Tibial artery (tissue), 4 donors: Measurements from ENCODE around the gene AKAP13.

Experiments used
- DNase-seq, 2 donors: peaks; one replicate each; pipeline ENCODE4 v3.0.0-alpha.2; 2019
- H3K27ac ChIP-seq, 2 donors: fragments of 200-600 bp; sonication (generic) in 1 of 2; 1 replicate in 1 of 2; 2 replicates in 1 of 2; pipeline ENCODE4 v1.5.1; 2018 to 2019; ENCODE audit warnings: mild to moderate bottlenecking in 1 of 2
- H3K27me3 ChIP-seq, 2 donors: fragments of 200-600 bp; sonication (generic) in 1 of 2; one replicate each; pipeline versions ENCODE4 v1.5.1 to v1.6.0; 2016 to 2019
- H3K36me3 ChIP-seq, 3 donors: fragments of 200-600 bp; sonication (generic) in 2 of 3; one replicate each; pipeline ENCODE4 v1.5.1; 2016 to 2019; ENCODE audit warnings: mild to moderate bottlenecking in 2 of 3
- H3K4me1 ChIP-seq, 4 donors: fragments of 200-600 bp; sonication (generic) in 2 of 4; 1 replicate in 3 of 4; 2 replicates in 1 of 4; pipeline ENCODE4 v1.5.1; 2016 to 2019
- H3K4me3 ChIP-seq, 2 donors: fragments of 200-600 bp; sonication (generic) in 1 of 2; 1 replicate in 1 of 2; 2 replicates in 1 of 2; pipeline ENCODE4 v1.5.1; 2018 to 2019; ENCODE audit warnings: mild to moderate bottlenecking in 2 of 2
- H3K9me3 ChIP-seq, 3 donors: fragments of 200-600 bp; sonication (generic) in 1 of 3; one replicate each; pipeline ENCODE4 v1.5.1; 2016 to 2019
- CTCF ChIP-seq, 2 experiments: fragments of 200-600 bp in 1 of 2; fragments of 450-650 bp in 1 of 2; IDR thresholded peaks; one replicate each; pipeline ENCODE4 v1.5.1; 2017 to 2019; ENCODE audit warnings: antibody characterized with exemption in 2 of 2, mild to moderate bottlenecking in 1 of 2, moderate library complexity in 1 of 2
- intact Hi-C: fragments of 100-400 bp; cut with DNase I; formaldehyde crosslinking; loops from one replicate; pipeline ENCODE4 v1.15.0; 2023; ENCODE audit warnings: low total_unique reads

AKAP13 gene

GRCh38 chr15:85718271-85718971 lies 338.0 kb downstream of the AKAP13 start:
- Histone ChIP-seq H3K27me3 (no peaks in the 10 kb centered on the region), H3K4me3 (no peak overlapping the region), H3K4me1 (no peaks in the 10 kb centered on the region), H3K9me3 (no peaks in the 10 kb centered on the region), H3K36me3 (peaks cover 55 to 96% (median 91%) of the 10 kb centered on the region in 3 donors), H3K27ac (no peak overlapping the region)
- TF ChIP-seq CTCF (IDR thresholded peaks at IDR 0.05) = no peak
- intact Hi-C loops = no loop called here
- no peak for DNase-seq

DNA sequence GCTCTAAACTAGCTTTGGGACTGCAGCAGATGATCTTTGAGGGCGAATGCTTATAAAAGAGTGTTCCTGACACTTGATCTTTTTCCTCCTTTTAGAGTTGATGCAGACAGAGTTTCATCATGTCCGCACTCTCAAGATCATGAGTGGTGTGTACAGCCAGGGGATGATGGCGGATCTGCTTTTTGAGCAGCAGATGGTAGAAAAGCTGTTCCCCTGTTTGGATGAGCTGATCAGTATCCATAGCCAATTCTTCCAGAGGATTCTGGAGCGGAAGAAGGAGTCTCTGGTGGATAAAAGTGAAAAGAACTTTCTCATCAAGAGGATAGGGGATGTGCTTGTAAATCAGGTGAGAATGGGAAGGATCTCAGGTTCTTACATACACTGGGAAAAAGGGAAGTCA lies 338.6 kb downstream of the AKAP13 start:
- H3K27ac ChIP-seq = no peak overlapping the region
- no peaks in the 10 kb centered on the region for H3K9me3 ChIP-seq
- TF ChIP-seq CTCF (IDR thresholded peaks at IDR 0.05) = no peak
- H3K4me1 ChIP-seq = peaks cover 0 to 3% (median 1%) of the 10 kb centered on the region in 4 donors
- no peaks in the 10 kb centered on the region for H3K27me3 ChIP-seq
- no peak overlapping the region for H3K4me3 ChIP-seq
- DNase-seq = no peak
- intact Hi-C loops = no loop called here
- H3K36me3 ChIP-seq = peaks cover 55 to 97% (median 94%) of the 10 kb centered on the region in 3 donors

DNA sequence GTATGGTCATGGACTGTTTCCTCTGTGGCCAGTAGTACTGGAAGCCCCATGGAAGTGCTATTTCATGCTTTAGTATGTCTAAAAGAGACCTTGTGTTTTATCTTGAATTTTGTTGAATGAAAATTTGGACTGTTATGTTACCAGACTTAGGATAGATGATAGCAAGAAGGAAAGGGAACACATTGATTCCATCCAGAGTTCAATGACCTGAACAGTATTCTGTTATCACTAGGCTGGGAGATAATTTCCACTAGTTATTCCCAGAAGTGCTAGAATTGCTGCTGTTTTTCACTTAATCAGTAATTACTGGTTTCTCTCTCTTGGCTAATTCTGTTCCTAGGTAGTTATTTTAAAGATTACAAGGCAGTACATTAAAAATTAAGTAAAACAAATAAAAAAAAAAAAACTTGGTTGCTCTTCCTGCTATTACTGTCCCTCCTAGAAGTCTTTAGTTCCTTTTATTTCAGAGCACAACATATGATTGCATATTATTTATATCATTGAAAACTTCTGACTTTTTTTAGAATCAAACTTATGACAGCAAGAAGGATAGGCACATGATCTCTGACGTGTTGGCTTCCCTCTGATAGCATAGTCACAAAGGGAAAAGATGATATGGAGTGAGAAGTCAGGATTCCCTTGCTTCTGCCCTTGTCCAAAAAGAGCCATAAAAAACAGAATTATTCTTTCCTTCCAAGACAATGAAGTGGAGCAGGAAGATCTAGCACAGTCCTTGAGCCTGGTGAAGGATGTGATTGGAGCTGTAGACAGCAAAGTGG lies 342.2 kb downstream of the AKAP13 start:
- H3K27me3 ChIP-seq = no peaks in the 10 kb centered on the region
- peaks cover 38 to 84% (median 72%) of the 10 kb centered on the region in 3 donors for H3K36me3 ChIP-seq
- no peak for TF ChIP-seq CTCF (IDR thresholded peaks at IDR 0.05)
- no peak overlapping the region for H3K4me3 ChIP-seq
- DNase-seq = no peak
- peaks cover 0 to 39% (median 32%) of the 10 kb centered on the region in 4 donors for H3K4me1 ChIP-seq
- H3K27ac ChIP-seq = peak overlapping the region in 1 of 2 donors; percentile 84
- no peaks in the 10 kb centered on the region for H3K9me3 ChIP-seq
- intact Hi-C loops = loop anchor here (10.0 kb wide), 1 partner anchor 108 kb away; no protein-coding TSS in a partner anchor

DNA sequence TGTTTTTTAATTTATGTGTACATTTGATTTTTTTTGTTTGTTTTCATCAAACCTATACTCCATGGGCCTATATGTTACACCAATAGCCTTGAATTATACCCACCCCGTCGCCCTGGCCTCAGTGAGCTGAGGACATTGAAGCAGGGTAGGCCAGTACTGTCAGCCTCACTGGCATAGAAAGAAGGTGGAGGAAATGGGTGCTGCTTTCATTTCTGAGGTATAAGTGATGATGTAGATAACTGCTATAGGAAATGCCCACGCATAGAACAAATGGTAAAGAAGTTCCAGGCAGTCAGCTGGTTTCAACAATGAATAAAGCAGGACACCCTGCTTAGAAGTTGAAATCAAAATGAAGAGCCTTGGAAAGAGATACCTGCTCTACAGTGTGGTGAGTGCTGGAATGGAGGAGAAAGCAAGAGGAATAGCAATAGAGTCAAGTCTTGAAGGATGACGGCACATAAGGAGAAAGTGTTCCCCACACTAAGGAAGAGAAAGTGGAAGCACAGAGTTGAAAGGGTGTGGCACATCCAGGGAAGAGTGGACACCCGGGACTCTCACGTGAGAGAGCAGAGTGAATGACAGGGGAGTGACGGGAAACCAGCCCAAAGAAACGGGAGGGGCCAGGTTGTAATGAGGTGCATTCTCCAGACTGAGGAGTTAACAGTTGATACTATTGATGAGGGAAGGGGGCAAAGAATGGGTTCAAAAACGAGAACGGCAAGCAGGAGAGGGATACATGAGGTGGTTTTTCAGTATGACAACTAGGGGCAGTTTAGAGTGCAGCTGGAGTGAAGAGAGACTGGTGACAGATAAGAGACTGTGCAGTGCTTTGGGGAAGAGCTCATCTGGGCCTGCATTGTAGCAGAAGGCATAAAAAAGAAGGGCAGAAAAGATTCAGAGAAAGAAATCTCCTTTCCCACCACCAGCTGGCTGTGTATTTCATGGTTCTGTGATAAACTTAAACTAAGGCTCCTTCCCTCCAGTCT lies 343.9 kb downstream of the AKAP13 start:
- peaks cover 0 to 43% (median 33%) of the 10 kb centered on the region in 4 donors for H3K4me1 ChIP-seq
- no peaks in the 10 kb centered on the region for H3K9me3 ChIP-seq
- TF ChIP-seq CTCF (IDR thresholded peaks at IDR 0.05) = no peak
- no peaks in the 10 kb centered on the region for H3K27me3 ChIP-seq
- H3K27ac ChIP-seq = peak overlapping the region; percentile 82 to 84
- no peak for DNase-seq
- intact Hi-C loops = loop anchor here (10.0 kb wide), 1 partner anchor 109 kb away; no protein-coding TSS in a partner anchor
- no peak overlapping the region for H3K4me3 ChIP-seq
- H3K36me3 ChIP-seq = peaks cover 27 to 84% (median 71%) of the 10 kb centered on the region in 3 donors

GRCh38 chr15:85725019-85725418 lies 344.6 kb downstream of the AKAP13 start:
- Histone ChIP-seq H3K4me3 (no peak overlapping the region), H3K27me3 (no peaks in the 10 kb centered on the region), H3K36me3 (peaks cover 19 to 84% (median 65%) of the 10 kb centered on the region in 3 donors), H3K9me3 (no peaks in the 10 kb centered on the region), H3K27ac (peak overlapping the region; percentile 82 to 84), H3K4me1 (peaks cover 0 to 43% (median 33%) of the 10 kb centered on the region in 4 donors)
- DNase-seq = peak in 1 of 2 donors; percentile 62
- TF ChIP-seq CTCF (IDR thresholded peaks at IDR 0.05) = no peak
- intact Hi-C loops = loop anchor here (10.0 kb wide), 1 partner anchor 110 kb away; no protein-coding TSS in a partner anchor
